GM18517 (cell line): ENCODE data around the gene SYF2.
"Not testable (repeated sequence)": the region's sequence is repeated elsewhere in the genome, so short reads cannot be mapped to it uniquely, and the experiment has no call there.

Experiments
- ATAC-seq: cut with Tn5 transposase; IDR thresholded peaks from one replicate; pipeline ENCODE4 v1.9.1; 2021; ENCODE audit warnings: mild to moderate bottlenecking, moderate library complexity; ENCODE audit not compliant: unreplicated experiment

The SYF2 gene

GRCh38 chr1:25208092-25208491 lies 24.2 kb downstream of the SYF2 start:
- no peak for ATAC-seq

GRCh38 chr1:25206201-25206600 lies 26.1 kb downstream of the SYF2 start:
- no peak for ATAC-seq

GRCh38 chr1:25205786-25206185 lies 26.5 kb downstream of the SYF2 start:
- no peak for ATAC-seq

- ATAC-seq = no peak
Observed at GRCh38 chr1:25204797-25205480, 27.4 kb downstream of the SYF2 start.

- no peak for ATAC-seq
Observed at GRCh38 chr1:25201006-25201405, 31.3 kb downstream of the SYF2 start.

GRCh38 chr1:25199819-25200620 lies 32.3 kb downstream of the SYF2 start:
- no peak for ATAC-seq

- ATAC-seq = no peak
Observed at GRCh38 chr1:25198663-25199252, 33.5 kb downstream of the SYF2 start.

GRCh38 chr1:25197982-25198662 lies 34.2 kb downstream of the SYF2 start:
- no peak for ATAC-seq

GRCh38 chr1:25197235-25197975 lies 34.9 kb downstream of the SYF2 start:
- ATAC-seq = no peak

- no peak for ATAC-seq
Observed at GRCh38 chr1:25196830-25197229, 35.5 kb downstream of the SYF2 start.

- no peak for ATAC-seq
Observed at GRCh38 chr1:25195835-25196234, 36.5 kb downstream of the SYF2 start.

- no peak for ATAC-seq
Observed at GRCh38 chr1:25194572-25195020, 37.7 kb downstream of the SYF2 start.

- no peak for ATAC-seq
Observed at GRCh38 chr1:25194054-25194453, 38.2 kb downstream of the SYF2 start.

GRCh38 chr1:25193229-25193628 lies 39.1 kb downstream of the SYF2 start:
- no peak for ATAC-seq

GRCh38 chr1:25192154-25192553 lies 40.1 kb downstream of the SYF2 start:
- no peak for ATAC-seq

GRCh38 chr1:25190260-25190659 lies 42.0 kb downstream of the SYF2 start:
- ATAC-seq = no peak

- not testable (repeated sequence) for ATAC-seq
Observed at GRCh38 chr1:25187904-25188303, 44.4 kb downstream of the SYF2 start.

- ATAC-seq = no peak
Observed at GRCh38 chr1:25187077-25187476, 45.2 kb downstream of the SYF2 start.

- no peak for ATAC-seq
Observed at GRCh38 chr1:25186161-25187007, 45.9 kb downstream of the SYF2 start.
